H1 (cell line): ENCODE data around the gene LRCH2. TPM values are rescaled to one million over a fixed set of nuclear protein-coding genes. Genes with fewer than 3 reads are reported as not detected.

Source experiments
- BACH1 ChIP-seq: IDR thresholded peaks from 2 replicates; pipeline ENCODE4 v1.6.1; 2012; ENCODE audit warnings: low read length, improper control_type of control experiment
- FOSL1 ChIP-seq: IDR thresholded peaks from 2 replicates; pipeline ENCODE4 v1.6.1; 2011; ENCODE audit warnings: mild to moderate bottlenecking, low read depth, low read length, moderate library complexity; ENCODE audit not compliant: insufficient read depth
- RFX5 ChIP-seq: IDR thresholded peaks from 2 replicates; pipeline ENCODE4 v1.6.1; 2011; ENCODE audit warnings: low read depth, low read length, improper control_type of control experiment, borderline replicate concordance
- SIRT6 ChIP-seq: IDR thresholded peaks from one replicate; pipeline ENCODE4 v1.7.1; 2012; ENCODE audit warnings: low read length, inconsistent platforms
- TAF1 ChIP-seq: IDR thresholded peaks from 2 replicates; pipeline ENCODE4 v1.6.1; 2011; ENCODE audit warnings: mild to moderate bottlenecking, low read depth, low read length
- TCF12 ChIP-seq: IDR thresholded peaks from 2 replicates; pipeline ENCODE4 v1.6.1; 2011; ENCODE audit warnings: low read depth, mild to moderate bottlenecking, low read length
- polyA plus RNA-seq, 7 experiments: library from polyadenylated mRNA; depleted of rRNA in 3 of 7; stranded (reverse) in 5 of 7; unstranded in 2 of 7; fragments of >200 nt in 5 of 7; fragments of 200-250 nt in 2 of 7; gene quantifications; 1 replicate in 5 of 7; 2 replicates in 1 of 7; 4 replicates in 1 of 7; pipeline versions ENCODE4 v1.2.1 to v1.2.3, GENCODE V29; 2011 to 2013; ENCODE audit warnings: missing spikeins in 2 of 7, mixed read lengths in 2 of 7
- total RNA-seq: library from RNA; stranded (reverse); fragmentation: NEBNext Ultra II Directional; extraction: Animal tissue kit (Norgen Biotek cat#: 25700); gene quantifications from 2 replicates; pipeline ENCODE4 v1.2.1, GENCODE V29; 2021

The LRCH2 gene
- total and polyA plus RNA-seq, 2 of the 8 experiments (the other 6 are each of a cell fraction or from before 2014, with no cell fraction given): 1.5 to 5.5 TPM

DNA sequence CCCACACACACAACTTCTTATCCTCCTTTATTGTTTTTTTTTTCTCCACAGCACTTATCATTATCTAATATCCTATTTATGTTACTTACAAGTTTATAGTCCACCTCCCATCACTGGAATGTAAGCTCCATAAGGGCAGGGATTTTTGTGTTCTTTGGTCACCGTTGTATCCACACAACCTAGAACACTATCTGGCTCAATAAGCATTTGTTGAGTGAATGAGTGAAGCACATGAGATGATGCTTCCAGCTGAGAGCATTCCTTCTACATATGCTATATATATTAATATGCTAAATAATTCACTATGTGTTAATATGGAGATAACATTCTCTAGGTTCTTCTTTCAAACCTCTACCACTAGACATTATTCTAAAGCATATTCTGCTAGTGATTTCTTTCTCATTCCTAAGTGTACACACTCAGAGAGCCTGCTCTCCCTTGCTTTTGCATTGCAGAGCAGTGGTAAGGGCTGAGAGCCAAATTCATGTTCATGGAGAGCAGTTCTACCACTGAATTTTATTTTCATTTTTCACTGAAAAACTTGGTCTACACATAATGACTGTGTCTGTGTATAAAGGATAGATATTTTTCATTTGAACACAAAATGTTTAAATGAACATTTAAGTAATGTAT is 35.3 kb upstream of the LRCH2 start (continued):
- TF ChIP-seq BACH1: no peak
- no peak for TF ChIP-seq SIRT6
- no peak for TF ChIP-seq RFX5
- no peak for TF ChIP-seq FOSL1
- no peak for TF ChIP-seq TCF12
- TF ChIP-seq TAF1: no peak
